ENCODE measurements around the gene CALN1.
"Not testable (repeated sequence)": the region's sequence is repeated elsewhere in the genome, so short reads cannot be mapped to it uniquely, and the experiment has no call there.

The CALN1 gene

DNA sequence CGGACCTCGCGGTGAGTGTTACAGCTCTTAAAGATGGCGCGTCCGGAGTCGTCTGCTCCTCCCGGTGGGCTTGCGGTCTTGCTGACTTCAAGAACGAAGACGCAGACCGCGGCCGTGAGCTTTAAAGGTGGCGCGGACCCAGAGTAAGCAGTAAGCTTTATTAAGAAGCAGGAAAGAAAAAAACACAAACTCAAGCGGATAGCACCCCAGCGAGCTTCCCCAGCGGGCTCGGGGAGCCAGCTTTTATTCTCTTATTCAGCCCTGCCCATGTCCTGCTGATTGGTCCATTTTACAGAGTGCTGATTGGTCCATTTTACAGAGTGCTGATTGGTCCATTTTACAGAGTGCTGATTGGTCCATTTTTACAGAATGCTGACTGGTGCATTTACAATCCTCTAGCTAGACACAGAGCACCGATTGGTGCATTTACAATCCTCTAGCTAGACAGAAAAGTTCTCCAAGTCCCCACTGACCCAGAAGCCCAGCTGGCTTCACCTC is at the start of gene CALN1:
TSS of gene CALN1 (minus strand) at position 218 of the 498 bp plus-strand sequence.
- DNase-seq (ENCODE audit: low read depth in 2 of 2), result not testable (repeated sequence)

DNA sequence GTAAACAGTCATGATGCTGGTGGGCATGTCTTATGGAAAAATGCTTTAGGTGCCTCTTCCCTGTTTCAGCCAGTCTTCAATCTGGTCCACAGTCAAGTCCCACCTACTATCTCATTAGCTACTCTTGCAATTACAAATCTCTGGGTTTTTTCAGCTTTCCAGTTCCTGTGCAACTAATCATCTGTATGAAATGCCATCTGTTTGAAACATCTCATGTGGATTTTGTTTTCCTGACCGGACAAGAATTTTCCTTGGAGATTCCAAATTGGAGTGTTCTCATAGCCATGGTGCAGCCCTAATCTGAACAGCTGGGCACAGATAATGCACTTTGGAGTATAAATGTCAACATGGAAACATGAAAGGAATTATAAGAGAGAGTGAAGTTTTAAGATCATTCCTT is 41.3 kb upstream of the CALN1 start:
- no peak for DNase-seq (ENCODE audit: low read depth in 2 of 2)

DNA sequence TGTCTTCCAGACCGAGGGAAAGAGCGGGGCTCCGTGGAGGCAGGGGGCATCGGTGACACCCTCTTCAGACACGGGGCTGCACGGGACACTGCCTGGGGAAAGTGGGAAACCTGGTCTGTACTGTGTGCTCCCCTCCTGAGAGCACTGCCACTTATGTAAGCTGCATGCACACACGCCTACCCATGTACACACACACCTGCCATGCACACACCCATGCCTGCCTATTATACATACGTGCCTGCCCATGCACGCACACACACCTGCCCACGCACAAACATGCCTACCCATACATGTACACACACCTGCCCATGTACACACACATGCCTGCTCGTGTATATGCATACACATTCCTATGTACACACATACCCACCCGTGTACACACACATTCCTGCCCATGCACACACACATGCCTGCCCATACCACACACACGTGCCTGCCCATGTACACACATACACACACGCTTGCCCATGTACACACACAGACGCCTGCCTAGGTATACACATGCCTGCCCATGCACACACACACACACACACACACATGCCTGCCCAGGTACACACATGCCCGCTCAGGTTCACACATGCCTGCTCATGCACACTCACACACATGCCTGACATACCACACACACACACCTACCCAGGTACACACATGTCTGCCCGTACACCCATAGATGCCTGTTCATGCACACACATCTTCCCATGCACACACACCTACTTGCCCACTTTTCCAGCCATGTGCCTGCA is 35.5 kb upstream of the CALN1 start:
- no peak for DNase-seq (ENCODE audit: low read depth in 2 of 2)

DNA sequence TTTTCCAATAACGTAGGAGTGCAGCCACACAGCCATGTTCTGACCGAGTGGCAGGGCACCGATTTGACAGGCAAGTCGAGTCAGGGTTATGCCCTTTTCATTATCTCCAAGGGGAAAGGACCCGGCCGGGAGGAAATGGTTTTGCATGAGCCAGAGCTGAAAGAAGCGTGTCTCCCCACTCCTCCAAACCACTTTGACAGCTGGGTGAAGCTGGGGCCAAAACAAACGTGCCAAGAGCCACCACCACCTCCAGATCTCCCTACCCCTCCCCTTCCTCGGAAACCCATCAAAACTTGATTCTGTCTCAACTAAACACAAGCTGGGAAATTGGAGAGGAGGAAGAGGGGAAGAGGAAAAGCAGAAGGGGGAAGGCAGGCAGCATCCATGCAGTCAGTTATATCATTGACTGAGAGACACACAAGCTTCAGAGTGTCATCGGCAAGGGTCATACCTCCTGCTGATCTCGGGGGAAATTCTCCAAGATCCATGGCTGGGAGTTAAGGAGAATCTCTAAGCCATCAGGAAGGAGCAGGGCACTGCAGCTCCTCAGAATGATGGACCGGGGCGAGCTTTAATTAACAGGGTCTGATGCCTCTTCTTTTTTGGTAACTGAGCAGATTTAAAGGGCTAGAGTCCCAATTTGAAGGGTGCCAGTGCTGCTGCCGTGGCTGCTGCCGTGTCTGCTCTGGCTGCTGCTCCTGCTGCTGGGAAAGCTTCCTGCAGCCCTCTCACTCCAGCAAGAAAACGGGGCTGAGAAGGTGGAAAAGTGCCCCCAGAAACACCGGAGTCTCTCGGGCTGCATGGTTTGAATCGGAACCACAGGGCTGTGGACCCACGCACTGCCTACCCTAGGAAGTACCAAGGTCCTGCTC is 34.7 kb upstream of the CALN1 start:
- DNase-seq (ENCODE audit: low read depth in 2 of 2), result no peak

DNA sequence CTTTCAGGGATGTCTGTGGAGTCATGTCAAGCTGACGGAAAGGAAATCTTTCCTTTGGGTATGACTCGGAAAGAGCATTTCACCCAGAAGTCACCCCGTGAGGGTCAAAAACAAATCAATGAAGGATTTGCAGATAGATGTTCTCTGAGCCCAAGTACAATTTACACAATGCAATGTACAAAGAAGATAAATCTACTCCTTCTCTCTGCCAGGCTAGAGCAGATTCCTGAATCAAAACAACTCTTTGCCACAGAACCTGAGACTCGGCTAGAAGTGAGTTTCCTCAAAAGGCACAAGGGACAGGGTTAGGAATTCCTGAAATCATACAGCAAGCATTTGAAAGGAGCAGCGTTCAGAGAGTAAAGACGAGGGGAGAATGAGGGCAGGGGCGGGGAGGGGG is 34.0 kb upstream of the CALN1 start:
- DNase-seq (ENCODE audit: low read depth in 2 of 2), result no peak

DNA sequence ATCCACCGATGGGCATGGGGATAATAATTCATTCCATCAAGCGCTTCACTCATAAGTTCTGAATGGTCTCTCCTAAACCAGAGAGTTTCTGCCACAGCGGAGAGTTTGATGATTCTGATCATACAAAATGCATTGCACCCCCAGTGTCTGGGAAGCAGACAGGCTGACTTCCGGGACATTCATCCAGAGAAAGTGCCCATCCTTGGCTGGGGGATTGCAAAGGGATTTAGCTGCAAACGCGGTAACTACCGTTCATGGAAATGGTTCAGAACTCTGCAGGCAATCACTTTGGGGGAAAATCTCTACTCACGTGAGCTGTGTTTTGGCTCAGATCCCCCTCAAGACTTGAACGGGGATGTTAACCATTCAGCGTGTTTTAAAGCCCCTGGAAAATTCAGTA is 33.4 kb upstream of the CALN1 start:
- no peak for DNase-seq (ENCODE audit: low read depth in 2 of 2)

DNA sequence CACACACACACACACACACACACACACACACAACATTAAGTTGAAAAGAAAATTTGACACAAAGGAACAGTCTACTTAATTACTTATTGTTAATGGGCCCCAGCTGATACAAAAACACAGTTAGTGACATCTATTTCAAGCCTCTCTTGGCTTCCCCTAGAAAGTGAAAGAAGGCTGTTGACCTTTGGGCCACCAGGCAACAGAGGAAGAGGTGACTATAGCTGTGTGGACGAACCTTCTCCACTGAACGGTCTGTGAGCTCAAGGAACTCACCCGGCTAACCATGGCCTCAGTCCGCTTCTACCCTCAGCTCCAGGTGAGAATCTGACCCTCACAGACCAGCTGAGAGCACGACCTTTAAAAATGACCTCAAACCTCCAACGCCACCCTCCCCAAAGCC is 32.9 kb upstream of the CALN1 start:
- no peak for DNase-seq (ENCODE audit: low read depth in 2 of 2)

DNA sequence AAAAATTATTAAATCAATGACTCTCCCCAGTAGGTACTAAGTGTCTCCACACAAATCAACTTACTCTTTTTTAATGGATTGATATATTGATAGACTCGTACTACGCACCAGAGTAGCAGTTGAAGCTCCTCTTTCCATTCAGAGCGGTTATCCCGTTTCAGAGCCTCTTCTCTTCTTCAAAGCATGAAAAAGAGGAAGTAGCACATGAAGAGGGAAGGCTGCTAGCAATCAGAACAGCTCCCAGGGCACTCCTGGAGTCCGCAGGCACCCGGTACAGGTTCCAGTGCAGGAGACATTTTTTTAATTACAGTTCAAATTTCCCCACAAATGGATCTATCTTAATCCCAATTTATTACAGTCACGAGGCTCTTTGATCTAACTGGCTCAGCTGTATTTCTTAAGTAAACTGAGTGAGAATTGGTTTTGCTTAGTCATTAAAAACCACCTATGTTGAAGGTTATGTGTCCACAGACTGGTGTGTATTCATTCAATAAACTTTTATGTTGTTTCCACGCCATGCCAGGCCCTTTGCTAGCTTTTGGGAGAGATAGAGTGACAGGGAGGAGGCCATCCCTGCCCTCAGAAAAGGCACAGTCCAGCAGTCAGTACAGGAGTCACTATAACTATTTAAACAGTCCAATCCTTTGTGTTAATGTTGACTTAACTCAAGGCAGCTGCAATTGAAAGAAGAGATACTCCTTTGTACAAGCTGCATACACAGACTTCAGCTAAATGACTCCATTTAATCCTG is 32.1 kb upstream of the CALN1 start:
- no peak for DNase-seq (ENCODE audit: low read depth in 2 of 2)

DNA sequence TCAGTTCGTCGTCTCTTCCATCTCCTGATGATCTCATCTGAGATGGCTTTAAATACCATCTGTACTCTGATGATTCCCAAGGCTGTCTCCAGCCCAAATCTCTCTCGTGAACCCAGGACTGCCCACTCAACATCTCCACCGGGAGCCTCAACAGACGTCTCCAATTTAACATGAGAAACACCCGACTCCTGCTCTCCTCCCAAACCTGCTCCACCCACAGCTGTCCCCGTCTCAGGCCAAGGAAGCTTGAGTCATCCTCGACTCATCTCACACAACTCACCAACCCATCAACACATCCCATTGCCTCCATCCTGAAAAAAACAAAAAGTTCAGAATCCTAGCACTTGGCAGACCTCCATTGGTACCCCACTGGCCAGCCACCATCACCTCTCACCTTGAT is 29.7 kb upstream of the CALN1 start:
- DNase-seq (ENCODE audit: low read depth in 2 of 2), result no peak

DNA sequence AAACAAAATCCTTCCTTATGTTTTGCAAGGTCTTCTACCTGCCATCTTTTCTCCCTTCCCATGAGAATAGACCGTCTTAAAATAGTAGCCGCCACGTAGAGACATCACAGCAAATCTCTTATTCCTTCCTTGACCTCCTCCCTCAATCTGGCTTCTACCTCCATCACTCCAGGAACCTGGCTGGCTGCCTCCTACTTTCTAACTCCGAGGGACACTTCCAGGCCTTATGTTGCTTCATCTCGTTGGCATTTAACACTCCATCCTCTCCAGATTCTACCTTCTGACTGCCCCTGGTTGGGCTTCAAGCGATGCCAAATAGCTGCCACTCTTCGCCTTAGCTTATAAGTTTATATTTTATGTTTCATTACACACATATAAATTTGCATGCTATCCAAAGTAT is 26.4 kb upstream of the CALN1 start:
- DNase-seq (ENCODE audit: low read depth in 2 of 2), result no peak

DNA sequence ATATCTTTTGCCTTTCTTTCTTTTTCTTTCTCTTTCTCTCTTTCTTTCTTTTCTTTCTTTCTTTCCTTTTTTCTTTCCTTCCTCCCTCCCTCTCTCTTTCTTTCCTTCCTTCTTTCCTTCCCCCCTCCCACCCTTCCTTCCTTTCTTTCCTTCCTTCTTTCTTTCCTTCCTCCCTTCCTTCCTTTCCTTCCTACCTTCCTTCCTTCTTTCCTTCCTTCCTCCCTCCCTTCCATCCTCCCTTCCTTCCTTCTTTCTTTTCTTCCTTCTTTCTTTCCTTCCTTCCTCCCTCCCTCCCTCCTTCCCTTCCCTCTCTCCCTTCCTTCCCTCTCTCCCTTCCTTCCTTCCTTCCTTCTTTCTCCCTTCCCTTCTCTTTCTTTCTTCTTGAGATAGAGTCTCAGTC is 25.5 kb upstream of the CALN1 start:
- no peak for DNase-seq (ENCODE audit: low read depth in 2 of 2)

DNA sequence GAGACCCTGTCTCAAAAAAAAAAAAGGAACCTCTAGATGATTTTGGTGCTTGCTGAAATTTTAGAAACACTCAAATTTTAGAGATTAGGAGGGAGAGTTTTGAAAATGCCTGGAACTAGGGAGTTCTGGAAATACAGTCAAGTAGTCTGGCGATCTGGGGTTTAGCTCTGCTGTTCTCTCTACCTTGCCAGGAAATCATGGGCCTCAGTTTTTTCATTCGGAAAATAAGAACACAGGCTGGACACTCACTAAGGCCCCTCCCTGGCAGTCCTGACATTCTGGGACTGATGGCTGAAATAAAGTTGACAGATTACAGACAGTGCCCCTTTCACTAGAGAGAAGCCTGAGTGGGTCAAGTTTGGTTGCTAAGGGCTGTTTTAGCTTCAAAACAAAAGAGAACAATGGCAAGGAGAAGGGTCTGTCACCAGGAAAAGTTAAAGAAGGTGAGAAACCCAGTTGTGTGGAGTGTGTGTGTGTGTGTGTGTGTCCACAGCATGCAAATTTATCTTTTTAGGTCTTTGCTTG is 25.0 kb upstream of the CALN1 start:
- DNase-seq (ENCODE audit: low read depth in 2 of 2), result no peak

DNA sequence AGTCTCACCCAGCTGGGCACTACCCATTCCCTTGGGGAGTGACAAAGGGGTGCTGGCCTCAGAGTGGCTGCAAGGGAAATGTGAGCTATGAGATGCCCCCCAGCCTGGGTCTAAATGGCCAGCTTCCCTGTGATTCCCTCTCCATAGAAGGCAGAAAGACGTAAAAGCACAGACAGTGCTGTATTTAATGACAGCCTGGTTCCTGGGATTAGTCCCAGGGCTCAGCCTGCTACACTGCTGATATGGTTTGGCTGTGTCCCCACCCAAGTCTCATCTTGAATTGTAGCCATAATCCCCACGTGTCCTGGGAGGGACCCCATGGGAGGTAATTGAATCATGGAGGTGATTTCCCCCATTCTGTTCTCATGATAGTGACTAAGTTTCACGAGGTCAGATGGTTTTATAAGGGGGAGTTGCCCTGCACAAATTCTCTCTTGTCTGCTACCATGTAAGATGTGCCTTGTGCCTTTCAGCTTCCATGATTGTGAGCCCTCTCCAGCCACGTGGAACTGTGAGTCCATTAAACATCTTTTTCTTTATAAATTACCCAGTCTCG is 23.9 kb upstream of the CALN1 start:
- DNase-seq (ENCODE audit: low read depth in 2 of 2), result no peak

DNA sequence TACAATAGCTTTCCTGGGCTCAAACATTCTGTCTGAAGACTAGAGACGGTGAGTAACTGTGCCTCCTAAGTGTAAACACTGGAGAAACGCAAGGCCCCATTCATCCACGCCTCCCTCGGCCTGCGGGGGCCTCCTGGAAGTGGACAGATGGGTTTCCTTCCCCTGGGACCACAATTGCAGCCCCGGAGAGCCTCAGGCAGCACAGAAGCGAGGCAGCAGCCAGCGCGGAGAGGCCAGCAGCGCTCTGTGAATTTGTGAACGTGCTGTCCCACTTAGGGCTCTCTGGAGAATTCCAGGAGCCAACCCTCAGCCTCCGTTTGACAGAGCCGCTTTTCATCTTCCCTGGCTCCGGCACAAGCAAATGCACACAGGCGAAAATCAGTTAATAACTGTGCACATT is 23.2 kb upstream of the CALN1 start:
- no peak for DNase-seq (ENCODE audit: low read depth in 2 of 2)

DNA sequence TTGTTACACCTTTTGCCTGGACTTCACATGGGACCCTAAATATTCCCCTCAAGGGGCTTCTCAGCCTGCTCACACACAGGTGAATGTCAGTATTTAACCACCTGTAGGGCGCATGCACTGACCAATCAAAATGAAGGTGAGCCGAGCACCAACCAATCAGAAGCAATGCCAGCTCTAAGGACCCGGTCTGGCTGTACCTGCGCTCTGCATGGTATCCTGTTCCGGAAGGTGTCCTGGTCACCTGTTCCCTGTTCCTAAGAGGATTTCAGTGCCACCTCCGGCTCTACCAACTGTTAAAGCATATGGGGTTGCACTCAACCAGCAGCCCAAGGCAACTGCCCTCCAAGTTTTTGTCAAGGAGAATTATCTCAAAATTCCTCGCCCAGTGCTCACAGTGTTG is 18.4 kb upstream of the CALN1 start:
- DNase-seq (ENCODE audit: low read depth in 2 of 2), result no peak

DNA sequence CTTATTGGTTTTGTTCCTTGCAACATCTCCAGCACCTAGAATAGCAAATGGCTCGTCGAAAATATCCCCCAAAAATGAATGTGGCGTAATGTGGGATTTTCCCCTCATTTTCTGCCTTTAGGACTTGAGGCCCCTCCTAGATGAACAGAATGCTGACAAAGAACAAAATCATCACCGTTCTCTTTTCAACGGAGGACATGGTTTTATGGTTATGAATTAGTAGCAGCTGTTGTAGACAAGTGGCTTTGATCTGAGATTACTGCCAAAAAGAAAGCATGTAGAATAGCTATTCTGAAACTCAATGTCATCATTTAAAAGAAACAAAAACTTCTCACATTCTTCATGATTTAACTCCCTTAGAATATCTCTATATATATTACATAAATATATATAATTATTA is 17.2 kb upstream of the CALN1 start:
- no peak for DNase-seq (ENCODE audit: low read depth in 2 of 2)

DNA sequence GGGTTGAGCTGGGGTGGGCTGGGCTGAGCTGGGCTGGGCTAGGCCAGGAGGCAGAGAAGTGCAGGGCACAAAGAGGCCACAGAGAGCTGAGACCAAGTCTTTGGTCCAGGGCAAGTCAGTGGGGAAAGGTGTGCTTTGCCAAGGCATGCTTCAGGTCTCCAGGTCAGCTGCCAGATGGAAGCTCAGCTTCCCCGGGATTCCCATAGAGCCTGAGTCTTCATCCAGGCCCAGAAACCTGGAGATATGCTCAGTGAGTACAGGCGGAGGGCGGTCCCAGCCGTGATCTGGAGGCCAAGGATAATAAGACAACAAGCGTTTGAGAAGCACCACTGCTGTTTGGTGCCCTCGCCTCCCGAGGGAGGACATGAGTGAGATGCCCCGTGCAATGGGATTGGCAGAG is 4.7 kb upstream of the CALN1 start:
- no peak for DNase-seq (ENCODE audit: low read depth in 2 of 2)

DNA sequence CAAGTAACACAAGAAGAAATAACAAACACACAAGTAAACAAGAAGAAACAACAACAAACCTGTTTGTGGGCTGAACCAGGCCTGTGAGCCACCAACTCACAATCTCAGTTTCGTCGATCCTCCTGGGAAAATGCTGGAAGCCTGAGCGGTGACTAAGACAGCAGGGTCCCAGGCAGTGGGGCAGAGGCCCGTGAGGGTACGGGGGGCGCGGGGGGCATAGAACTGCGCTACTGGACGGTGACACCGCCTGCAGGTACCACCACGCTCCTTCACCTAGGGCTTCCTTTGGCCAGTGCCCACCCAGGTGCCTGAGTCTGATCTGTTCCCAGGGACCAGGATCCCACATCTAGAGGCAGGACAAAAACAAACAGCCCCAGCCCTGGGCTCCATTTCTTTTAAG is 3.4 kb upstream of the CALN1 start:
- DNase-seq (ENCODE audit: low read depth in 2 of 2), result no peak

DNA sequence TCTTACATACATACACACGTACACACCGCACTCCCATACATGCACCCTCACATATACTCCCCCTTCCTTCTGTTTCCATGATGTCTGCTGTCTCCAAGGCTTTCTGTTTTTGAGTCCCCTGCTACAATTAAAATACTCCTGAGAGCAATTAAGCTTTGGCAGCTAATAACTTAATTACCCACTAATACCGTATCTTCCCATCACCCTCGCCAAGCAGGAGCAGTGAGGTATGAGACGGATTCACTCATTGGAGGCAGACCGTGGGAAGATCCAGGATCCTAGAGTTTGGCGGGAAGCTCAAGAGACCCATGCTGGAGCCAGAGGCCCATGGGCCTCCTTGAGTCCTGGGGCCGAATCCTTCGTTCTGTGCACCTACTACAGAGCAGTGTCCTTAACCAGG is 1.7 kb upstream of the CALN1 start:
- DNase-seq (ENCODE audit: low read depth in 2 of 2), result no peak

DNA sequence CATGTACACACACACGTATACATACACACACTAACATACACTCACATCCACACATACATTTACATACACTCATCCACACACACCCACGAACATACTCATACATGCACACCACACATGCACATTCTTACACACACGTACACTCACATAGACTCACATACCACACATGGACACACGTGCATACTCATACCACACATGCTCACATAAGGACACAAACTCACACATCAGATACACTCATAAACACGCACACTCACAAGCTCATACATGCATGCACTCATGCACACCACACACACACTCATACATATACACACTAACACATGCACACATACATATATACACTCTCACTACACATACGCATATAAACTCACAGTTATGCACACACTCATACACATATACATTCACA is 1.2 kb upstream of the CALN1 start:
- no peak for DNase-seq (ENCODE audit: low read depth in 2 of 2)

DNA sequence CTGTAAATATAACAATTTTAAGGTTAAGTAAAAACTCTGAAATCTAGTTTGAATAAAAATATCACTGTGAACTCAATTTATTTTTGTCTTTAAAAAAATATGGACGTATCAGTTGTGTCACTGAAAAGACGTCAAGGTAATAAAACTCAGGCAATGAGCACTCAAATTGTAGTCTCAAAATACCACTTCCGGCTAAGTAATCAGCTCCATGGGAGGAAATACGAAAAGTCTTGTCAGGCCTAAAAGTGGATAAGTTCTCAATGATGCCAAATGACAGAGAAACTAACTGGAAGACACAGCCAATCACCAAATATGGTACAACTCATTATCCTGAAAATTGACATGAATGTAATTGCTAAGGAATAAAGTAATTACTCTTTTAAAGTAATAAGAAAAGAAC is 719 bp downstream of the CALN1 start:
- no peak for DNase-seq (ENCODE audit: low read depth in 2 of 2)

DNA sequence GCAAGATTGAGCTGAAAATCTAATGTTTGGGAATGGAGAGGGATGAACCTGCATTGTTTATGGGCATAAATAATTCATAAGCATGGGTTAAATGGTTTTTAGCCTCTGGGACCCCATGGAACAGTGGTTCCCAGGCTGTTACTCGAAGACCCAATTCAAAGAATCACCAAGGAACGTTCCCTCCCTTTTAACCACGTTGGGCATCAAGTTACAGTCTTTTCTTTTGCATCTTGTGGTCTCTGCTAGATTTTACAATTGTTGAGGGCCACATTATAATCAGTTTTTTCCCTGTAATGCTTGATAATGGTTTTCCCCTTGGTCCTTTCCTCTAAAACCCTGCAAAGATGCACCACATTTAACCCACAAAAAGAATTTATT is 2.5 kb downstream of the CALN1 start:
- DNase-seq (ENCODE audit: low read depth in 2 of 2), result no peak
